ENCODE results near the gene FBXO2.
"Not testable (repeated sequence)": the region's sequence is repeated elsewhere in the genome, so short reads cannot be mapped to it uniquely, and the experiment has no call there.

The FBXO2 gene

GRCh38 chr1:11622398-11622797 lies 31.8 kb downstream of the FBXO2 start:
- no peak for DNase-seq

GRCh38 chr1:11620924-11621323 lies 33.3 kb downstream of the FBXO2 start:
- no peak for DNase-seq

- DNase-seq = no peak
Measured at GRCh38 chr1:11620405-11620804, 33.8 kb downstream of the FBXO2 start.

- no peak for DNase-seq
Measured at GRCh38 chr1:11617741-11618140, 36.5 kb downstream of the FBXO2 start.

GRCh38 chr1:11617314-11617713 lies 36.9 kb downstream of the FBXO2 start:
- no peak for DNase-seq

GRCh38 chr1:11616766-11617165 lies 37.5 kb downstream of the FBXO2 start:
- DNase-seq = no peak

- DNase-seq = no peak
Measured at GRCh38 chr1:11615090-11615489, 39.1 kb downstream of the FBXO2 start.

- DNase-seq = no peak
Measured at GRCh38 chr1:11613347-11613746, 40.9 kb downstream of the FBXO2 start.

GRCh38 chr1:11611638-11612327 lies 42.4 kb downstream of the FBXO2 start:
- DNase-seq = no peak

GRCh38 chr1:11610629-11611180 lies 43.5 kb downstream of the FBXO2 start:
- no peak for DNase-seq

- not testable (repeated sequence) for DNase-seq
Measured at GRCh38 chr1:11609378-11609777, 44.9 kb downstream of the FBXO2 start.

- not testable (repeated sequence) for DNase-seq
Measured at GRCh38 chr1:11608596-11609130, 45.6 kb downstream of the FBXO2 start.

GRCh38 chr1:11606775-11607174 lies 47.5 kb downstream of the FBXO2 start:
- DNase-seq = no peak

- DNase-seq = no peak
Measured at GRCh38 chr1:11602981-11603380, 51.2 kb downstream of the FBXO2 start.

- DNase-seq = no peak
Measured at GRCh38 chr1:11602424-11602823, 51.8 kb downstream of the FBXO2 start.

GRCh38 chr1:11600836-11601235 lies 53.4 kb downstream of the FBXO2 start:
- no peak for DNase-seq

GRCh38 chr1:11599891-11600576 lies 54.2 kb downstream of the FBXO2 start:
- no peak for DNase-seq

GRCh38 chr1:11598461-11598860 lies 55.8 kb downstream of the FBXO2 start:
- no peak for DNase-seq

Data from NCI-H1436 treated with DMSO at 0.1 percent for 48 hours (cell line).